H9 (cell line): ENCODE measurements around the gene AGPAT2. TPM values are rescaled to one million over a fixed set of nuclear protein-coding genes. Genes with fewer than 3 reads are reported as not detected.

Source experiments
- DNase-seq: peaks from one replicate; pipeline ENCODE4 v3.0.0-alpha.2; 2017
- H2AFZ ChIP-seq: one replicate; pipeline ENCODE4 v1.6.1; 2013; ENCODE audit warnings: mild to moderate bottlenecking, low read length, control low read depth, moderate library complexity
- H2AK5ac ChIP-seq: 2 replicates; pipeline ENCODE4 v1.6.1; 2013; ENCODE audit warnings: low read length, control low read depth, mixed read lengths; ENCODE audit not compliant: insufficient read length
- H2BK120ac ChIP-seq: one replicate; pipeline ENCODE4 v1.6.1; 2013; ENCODE audit warnings: low read depth, mild to moderate bottlenecking, low read length, control low read depth, inconsistent platforms; ENCODE audit not compliant: poor library complexity, severe bottlenecking
- H2BK12ac ChIP-seq: 2 replicates; pipeline ENCODE4 v1.6.1; 2013; ENCODE audit warnings: low read length, control low read depth, mixed read lengths, low read depth; ENCODE audit not compliant: insufficient read length
- H2BK15ac ChIP-seq: 2 replicates; pipeline ENCODE4 v1.6.1; 2013; ENCODE audit warnings: low read depth, low read length, control low read depth
- H2BK20ac ChIP-seq: one replicate; pipeline ENCODE4 v1.6.1; 2013; ENCODE audit warnings: low read depth, mild to moderate bottlenecking, low read length, control low read depth, inconsistent platforms; ENCODE audit not compliant: poor library complexity, severe bottlenecking
- H2BK5ac ChIP-seq: 2 replicates; pipeline ENCODE4 v1.6.1; 2013; ENCODE audit warnings: low read length, control low read depth, mixed read lengths; ENCODE audit not compliant: insufficient read length
- H3K14ac ChIP-seq: 2 replicates; pipeline ENCODE4 v1.6.1; 2013; ENCODE audit warnings: low read length, control low read depth; ENCODE audit not compliant: insufficient read depth
- H3K18ac ChIP-seq: 2 replicates; pipeline ENCODE4 v1.6.1; 2013; ENCODE audit warnings: low read depth, mild to moderate bottlenecking, mixed read lengths, low read length, control low read depth; ENCODE audit not compliant: insufficient read length
- H3K23ac ChIP-seq: 2 replicates; pipeline ENCODE4 v1.6.1; 2013; ENCODE audit warnings: low read length, control low read depth, mixed read lengths, low read depth; ENCODE audit not compliant: insufficient read length
- H3K23me2 ChIP-seq: 2 replicates; pipeline ENCODE4 v1.6.1; 2013; ENCODE audit warnings: low read depth, mild to moderate bottlenecking, mixed read lengths, low read length, control low read depth; ENCODE audit not compliant: insufficient read length, poor library complexity, severe bottlenecking
- H3K27ac ChIP-seq: 2 replicates; pipeline ENCODE4 v1.5.1; 2013; ENCODE audit warnings: low read length, control low read depth, mixed read lengths, low read depth; ENCODE audit not compliant: insufficient read length
- H3K27me3 ChIP-seq: 2 replicates; pipeline ENCODE4 v1.6.1; 2013; ENCODE audit warnings: low read length, control low read depth, inconsistent platforms; ENCODE audit not compliant: insufficient read depth
- H3K4ac ChIP-seq: 2 replicates; pipeline ENCODE4 v1.6.1; 2013; ENCODE audit warnings: low read depth, mild to moderate bottlenecking, control low read depth, inconsistent platforms, low read length, moderate library complexity
- H3K4me1 ChIP-seq: 2 replicates; pipeline ENCODE4 v1.6.1; 2013; ENCODE audit warnings: low read length, control low read depth, inconsistent platforms; ENCODE audit not compliant: insufficient read depth
- H3K4me2 ChIP-seq: 2 replicates; pipeline ENCODE4 v1.6.1; 2013; ENCODE audit warnings: low read length, control low read depth, mixed read lengths; ENCODE audit not compliant: insufficient read length, insufficient read depth
- H3K56ac ChIP-seq: 2 replicates; pipeline ENCODE4 v1.6.1; 2013; ENCODE audit warnings: low read depth, mild to moderate bottlenecking, mixed read lengths, low read length, control low read depth; ENCODE audit not compliant: insufficient read length
- H3K79me1 ChIP-seq: 2 replicates; pipeline ENCODE4 v1.6.1; 2013; ENCODE audit warnings: low read depth, mild to moderate bottlenecking, moderate library complexity, low read length, control low read depth, inconsistent platforms; ENCODE audit not compliant: insufficient read depth, poor library complexity, severe bottlenecking
- H3K79me2 ChIP-seq: 2 replicates; pipeline ENCODE4 v1.6.1; 2013; ENCODE audit warnings: low read length, control low read depth, inconsistent platforms; ENCODE audit not compliant: insufficient read depth
- H3K9ac ChIP-seq: 2 replicates; pipeline ENCODE4 v1.6.1; 2013; ENCODE audit warnings: low read length, control low read depth, mixed read lengths; ENCODE audit not compliant: insufficient read length; ENCODE audit errors: extremely low read depth
- H3K9me3 ChIP-seq: one replicate; pipeline ENCODE4 v1.6.1; 2013; ENCODE audit warnings: low read depth, low read length, inconsistent platforms; ENCODE audit not compliant: control insufficient read depth
- H3T11ph ChIP-seq: one replicate; pipeline ENCODE4 v1.6.1; 2013; ENCODE audit warnings: mild to moderate bottlenecking, low read length, control low read depth, inconsistent platforms
- H4K20me1 ChIP-seq: one replicate; pipeline ENCODE4 v1.6.1; 2013; ENCODE audit not compliant: control insufficient read depth, insufficient read length, insufficient read depth
- H4K5ac ChIP-seq: 2 replicates; pipeline ENCODE4 v1.6.1; 2013; ENCODE audit warnings: low read depth, mild to moderate bottlenecking, mixed read lengths, low read length, control low read depth; ENCODE audit not compliant: insufficient read length
- H4K8ac ChIP-seq: replicated peaks from 2 replicates; pipeline ENCODE4 v1.6.1; 2013; ENCODE audit warnings: low read length, control low read depth, mixed read lengths, low read depth; ENCODE audit not compliant: insufficient read length
- H4K91ac ChIP-seq: 2 replicates; pipeline ENCODE4 v1.6.1; 2013; ENCODE audit warnings: low read depth, mild to moderate bottlenecking, moderate library complexity, mixed read lengths, low read length, control low read depth; ENCODE audit not compliant: insufficient read length
- H3K27ac Mint-ChIP-seq, 3 experiments: 2 replicates in 2 of 3; 3 replicates in 1 of 3; pipeline ENCODE4 v1.8.0; 2020 to 2021; ENCODE audit warnings: mixed read lengths in 3 of 3, mild to moderate bottlenecking in 1 of 3, moderate library complexity in 1 of 3
- H3K27me3 Mint-ChIP-seq: 2 replicates; pipeline ENCODE4 v1.8.0; 2021; ENCODE audit warnings: low read depth, mild to moderate bottlenecking, moderate library complexity, mixed read lengths
- H3K36me3 Mint-ChIP-seq, 3 experiments: 2 replicates in 2 of 3; 3 replicates in 1 of 3; pipeline ENCODE4 v1.8.0; 2020 to 2021; ENCODE audit warnings: low read depth in 3 of 3, mixed read lengths in 3 of 3; ENCODE audit not compliant: insufficient read depth in 1 of 3
- H3K4me1 Mint-ChIP-seq, 2 experiments: 2 replicates each; pipeline ENCODE4 v1.8.0; 2020; ENCODE audit warnings: mixed read lengths in 2 of 2
- H3K4me3 Mint-ChIP-seq, 2 experiments: 2 replicates in 1 of 2; 3 replicates in 1 of 2; pipeline ENCODE4 v1.8.0; 2020 to 2021; ENCODE audit warnings: mild to moderate bottlenecking in 2 of 2, mixed read lengths in 2 of 2, moderate library complexity in 1 of 2
- H3K9me3 Mint-ChIP-seq, 2 experiments: 2 replicates in 1 of 2; 3 replicates in 1 of 2; pipeline ENCODE4 v1.8.0; 2020; ENCODE audit warnings: mild to moderate bottlenecking in 2 of 2, mixed read lengths in 2 of 2, moderate library complexity in 1 of 2
- WGBS: extraction: QIAGEN DNeasy Blood & Tissue Kit; methylation state at CpG from one replicate; pipeline ENCODE4 v1.1.7; 2013; ENCODE audit warnings: missing lambda C conversion rate, low lambda C conversion rate, mixed read lengths; ENCODE audit not compliant: insufficient read length; ENCODE audit errors: extremely low coverage; 5-methylcytosine and 5-hydroxymethylcytosine counted together
- total RNA-seq: library from RNA; stranded (reverse); gene quantifications from 2 replicates; pipeline ENCODE4 v1.2.1, GENCODE V29; 2021
- TF ChIP-seq, protein P1 (sequence below): fragments of 200-600 bp; sonication (generic); conservative IDR thresholded peaks from 3 replicates; pipeline ENCODE4 v1.8.0; 2021; ENCODE audit warnings: antibody characterized with exemption, mild to moderate bottlenecking

The AGPAT2 gene
- total RNA-seq, 1 experiment from 2014 or later: 29.7 TPM

DNA sequence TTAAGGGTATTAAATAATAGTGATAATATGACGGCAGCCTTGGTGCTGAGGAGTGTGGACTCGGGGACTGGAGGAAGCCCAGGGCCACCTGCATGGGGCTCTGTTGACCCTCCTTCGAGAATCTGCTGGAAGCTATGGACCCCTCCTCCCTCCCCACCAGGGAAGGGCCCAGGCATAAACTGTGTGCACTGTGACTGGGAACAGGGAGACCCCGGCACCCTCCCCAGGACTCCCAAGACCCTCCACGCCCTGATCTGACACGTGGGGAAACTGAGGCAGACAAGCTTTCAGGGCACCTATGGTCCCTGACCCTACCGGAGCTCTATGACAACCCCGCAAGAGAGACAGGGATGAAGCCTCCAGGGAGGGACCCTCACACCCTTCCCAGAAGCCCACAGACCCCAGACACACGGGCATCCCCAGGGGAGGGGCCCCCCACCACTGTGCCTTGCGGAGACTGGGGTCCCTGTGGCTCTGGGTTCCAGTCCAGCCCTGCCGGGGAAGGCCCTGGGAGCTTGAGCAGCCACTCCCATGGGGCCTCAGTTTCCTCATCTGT lies 31.0 kb downstream of the AGPAT2 start:
- H2AFZ ChIP-seq: no peak overlapping the region
- TF ChIP-seq, protein P1, sequence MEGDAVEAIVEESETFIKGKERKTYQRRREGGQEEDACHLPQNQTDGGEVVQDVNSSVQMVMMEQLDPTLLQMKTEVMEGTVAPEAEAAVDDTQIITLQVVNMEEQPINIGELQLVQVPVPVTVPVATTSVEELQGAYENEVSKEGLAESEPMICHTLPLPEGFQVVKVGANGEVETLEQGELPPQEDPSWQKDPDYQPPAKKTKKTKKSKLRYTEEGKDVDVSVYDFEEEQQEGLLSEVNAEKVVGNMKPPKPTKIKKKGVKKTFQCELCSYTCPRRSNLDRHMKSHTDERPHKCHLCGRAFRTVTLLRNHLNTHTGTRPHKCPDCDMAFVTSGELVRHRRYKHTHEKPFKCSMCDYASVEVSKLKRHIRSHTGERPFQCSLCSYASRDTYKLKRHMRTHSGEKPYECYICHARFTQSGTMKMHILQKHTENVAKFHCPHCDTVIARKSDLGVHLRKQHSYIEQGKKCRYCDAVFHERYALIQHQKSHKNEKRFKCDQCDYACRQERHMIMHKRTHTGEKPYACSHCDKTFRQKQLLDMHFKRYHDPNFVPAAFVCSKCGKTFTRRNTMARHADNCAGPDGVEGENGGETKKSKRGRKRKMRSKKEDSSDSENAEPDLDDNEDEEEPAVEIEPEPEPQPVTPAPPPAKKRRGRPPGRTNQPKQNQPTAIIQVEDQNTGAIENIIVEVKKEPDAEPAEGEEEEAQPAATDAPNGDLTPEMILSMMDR: no peak
- no peak overlapping the region for H3K27ac ChIP-seq
- Mint-ChIP-seq H3K9me3 (no peaks in the 10 kb centered on the region), H3K4me3 (no peak overlapping the region), H3K4me1 (peaks cover 0 to 2% of the 10 kb centered on the region in 2 experiments; a peak in 1 of 4 replicates), H3K36me3 (no peaks in the 10 kb centered on the region), H3K27ac (no peak overlapping the region), H3K27me3 (0 out of 2 replicates have a peak, but pooled peaks cover 3% of the 10 kb centered on the region)
- no peak overlapping the region for H2AK5ac ChIP-seq
- H4K91ac ChIP-seq: no peak overlapping the region
- no peak overlapping the region for H3K14ac ChIP-seq
- H3T11ph ChIP-seq: no peak overlapping the region
- no peak overlapping the region for H4K8ac ChIP-seq
- H3K23ac ChIP-seq: no peak overlapping the region
- no peaks in the 10 kb centered on the region for H3K23me2 ChIP-seq
- no peak overlapping the region for H3K4me2 ChIP-seq
- H2BK20ac ChIP-seq: no peak overlapping the region
- H4K20me1 ChIP-seq: no peaks in the 10 kb centered on the region
- H2BK15ac ChIP-seq: no peak overlapping the region
- H3K4me1 ChIP-seq: no peaks in the 10 kb centered on the region
- H2BK5ac ChIP-seq: no peak overlapping the region
- H4K5ac ChIP-seq: no peak overlapping the region
- H3K9me3 ChIP-seq: no peaks in the 10 kb centered on the region
- no peak overlapping the region for H2BK12ac ChIP-seq
- no peak for DNase-seq
- no peaks in the 10 kb centered on the region for H3K79me1 ChIP-seq
- no peak overlapping the region for H3K4ac ChIP-seq
- H3K9ac ChIP-seq: no peak overlapping the region
- no peaks in the 10 kb centered on the region for H3K27me3 ChIP-seq
- no peak overlapping the region for H3K56ac ChIP-seq
- H2BK120ac ChIP-seq: no peak overlapping the region
- H3K79me2 ChIP-seq: no peaks in the 10 kb centered on the region
- no CpG with 5 or more reads among the region's 11 CpGs for WGBS
- no peak overlapping the region for H3K18ac ChIP-seq
